CMK (cell line): ENCODE results near the gene ADGRG1.

Experiments used
- DNase-seq: peaks from one replicate; pipeline ENCODE4 v3.0.0-alpha.2; 2010; ENCODE audit warnings: low read depth

The ADGRG1 gene

GRCh38 chr16:57635266-57636097 lies 7.1 kb downstream of the ADGRG1 start:
- DNase-seq = no peak

DNA sequence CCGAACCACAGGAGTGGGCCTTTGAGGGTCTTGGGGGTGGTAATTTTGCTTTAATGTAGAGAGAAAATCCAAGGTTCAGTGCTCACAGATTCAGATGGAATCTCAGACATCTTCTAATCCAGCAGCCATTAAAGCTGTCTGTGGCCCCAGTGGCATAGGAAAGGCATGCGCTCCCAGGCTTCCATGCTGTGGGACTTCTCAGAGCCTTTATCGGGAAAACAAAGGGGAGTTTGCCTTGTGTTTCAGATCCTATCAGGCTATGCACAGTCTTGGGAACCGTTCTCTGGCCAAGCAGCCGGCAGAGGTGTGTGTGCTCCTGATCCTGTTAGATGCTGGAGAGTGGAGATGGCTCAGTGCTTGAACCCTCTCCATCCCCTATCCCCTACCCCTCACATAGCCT lies 7.8 kb downstream of the ADGRG1 start:
- DNase-seq = no peak

DNA sequence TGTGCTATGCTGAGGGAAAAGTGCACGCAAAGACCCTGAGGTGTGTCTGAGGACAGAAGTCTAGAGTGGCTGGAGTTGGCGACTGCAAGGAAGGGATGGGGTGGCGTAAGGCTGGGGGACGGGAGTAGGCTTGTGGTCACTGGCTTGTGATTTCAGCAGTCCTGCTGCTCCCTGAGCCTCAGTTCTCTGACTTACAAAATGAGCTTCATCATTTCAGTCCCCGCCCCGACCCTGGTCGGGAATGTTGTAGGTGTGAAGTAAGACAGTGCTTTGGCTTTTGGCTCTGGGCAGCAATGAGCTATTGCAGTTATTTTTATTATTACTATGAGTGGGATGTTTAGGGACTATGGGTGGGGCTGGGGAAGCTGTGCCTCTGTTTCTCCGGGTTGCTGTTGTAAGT lies 8.6 kb downstream of the ADGRG1 start:
- no peak for DNase-seq

- DNase-seq = no peak
These were observed 9.0 kb downstream of the ADGRG1 start for GRCh38 chr16:57637424-57637823.

DNA sequence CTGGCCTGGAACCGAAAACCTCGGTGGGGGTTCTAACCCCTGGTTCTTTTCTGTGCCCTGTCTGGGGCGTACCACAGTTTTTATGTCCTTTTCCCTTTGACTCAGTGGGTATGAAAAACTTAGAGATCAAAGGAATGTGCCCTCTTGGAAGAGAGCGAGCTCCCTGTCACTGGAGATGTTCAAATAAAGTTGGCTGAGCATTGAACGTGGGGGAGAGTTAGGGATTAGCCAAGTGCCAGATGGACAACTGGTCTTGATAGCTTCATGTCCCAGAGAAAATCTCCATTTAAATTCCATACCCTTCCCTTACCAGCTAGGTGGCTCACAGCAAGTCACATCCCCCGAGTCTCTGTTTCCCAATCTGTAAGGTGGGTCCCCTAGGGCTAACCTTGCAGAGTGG lies 9.5 kb downstream of the ADGRG1 start:
- DNase-seq = no peak

DNA sequence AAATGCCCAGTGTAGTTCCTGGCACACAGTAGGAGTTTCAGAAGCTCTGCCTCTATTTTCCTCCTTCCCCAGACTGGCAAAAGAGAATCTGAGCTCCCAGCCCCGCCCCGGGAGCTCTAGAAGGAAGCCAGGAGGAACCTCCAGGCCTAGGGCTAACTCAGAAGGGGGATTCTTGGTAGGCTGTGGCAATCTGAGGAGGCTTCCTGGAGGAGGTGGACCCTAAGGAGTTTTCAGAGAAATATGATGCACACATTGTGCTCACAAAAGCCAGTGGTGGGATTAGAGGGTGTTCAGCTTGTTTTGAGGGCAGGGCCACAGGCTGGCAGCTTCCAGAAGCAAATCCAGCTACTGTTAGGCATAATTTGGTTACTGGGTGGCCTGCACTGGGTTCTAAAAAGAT lies 10.0 kb downstream of the ADGRG1 start:
- no peak for DNase-seq

DNA sequence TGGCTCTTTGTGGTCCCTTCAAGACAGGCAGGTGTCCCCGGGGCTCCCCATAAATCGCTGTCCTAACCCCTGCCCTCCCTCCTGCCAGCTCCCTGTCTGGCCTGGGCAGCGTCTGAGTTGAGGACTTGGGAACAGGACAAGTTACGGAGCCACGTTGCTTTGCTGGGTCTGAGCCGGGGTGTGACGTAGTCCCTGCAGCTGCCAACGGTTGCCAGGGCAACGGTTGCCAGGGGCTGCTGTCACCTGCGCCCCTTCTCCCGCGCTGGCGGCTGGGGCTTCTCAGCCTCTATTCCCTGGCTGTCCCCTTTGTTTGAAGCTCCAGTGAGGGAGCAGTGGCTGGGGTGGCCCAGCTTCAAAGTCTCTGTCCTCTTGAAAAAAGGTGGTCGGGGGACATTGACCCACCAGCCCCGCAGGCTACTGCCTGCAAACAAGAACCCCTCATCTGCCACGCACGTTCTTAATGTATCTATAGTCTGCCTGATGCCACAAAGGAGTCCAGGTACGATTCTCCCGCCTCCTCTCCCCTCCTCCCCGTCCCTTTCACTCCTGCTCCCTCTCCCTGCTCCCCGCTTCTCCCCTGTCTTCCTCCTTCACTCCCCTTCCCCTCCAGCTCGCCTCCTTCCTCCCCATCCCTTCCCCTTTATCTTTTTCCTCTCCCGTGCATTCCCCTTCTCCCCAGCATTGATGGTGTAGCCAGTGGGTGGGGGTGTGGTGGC lies 10.9 kb downstream of the ADGRG1 start:
- DNase-seq = no peak

DNA sequence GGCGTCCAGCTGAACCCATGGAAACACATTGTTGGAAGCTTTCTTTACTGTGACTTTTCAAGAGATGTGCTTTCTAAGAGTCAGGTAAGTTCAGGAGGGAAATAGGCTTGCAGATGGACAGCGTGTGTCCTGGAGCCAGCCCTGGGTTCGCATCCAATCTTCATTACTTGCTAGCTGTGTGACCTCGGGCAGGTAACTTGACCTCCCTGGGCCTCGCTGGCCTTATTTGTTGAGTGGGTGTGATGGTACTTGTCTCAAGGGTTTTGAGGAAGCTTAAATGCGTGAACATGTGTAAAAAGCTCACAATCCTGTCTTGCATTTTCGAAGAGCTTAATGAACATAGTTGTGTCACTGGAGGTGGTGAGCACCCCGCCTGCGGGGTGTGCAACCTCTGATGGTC lies 11.8 kb downstream of the ADGRG1 start:
- DNase-seq = no peak

GRCh38 chr16:57640612-57641011 lies 12.2 kb downstream of the ADGRG1 start:
- DNase-seq = peak; percentile 56

GRCh38 chr16:57642160-57643135 lies 14.0 kb downstream of the ADGRG1 start:
- no peak for DNase-seq

DNA sequence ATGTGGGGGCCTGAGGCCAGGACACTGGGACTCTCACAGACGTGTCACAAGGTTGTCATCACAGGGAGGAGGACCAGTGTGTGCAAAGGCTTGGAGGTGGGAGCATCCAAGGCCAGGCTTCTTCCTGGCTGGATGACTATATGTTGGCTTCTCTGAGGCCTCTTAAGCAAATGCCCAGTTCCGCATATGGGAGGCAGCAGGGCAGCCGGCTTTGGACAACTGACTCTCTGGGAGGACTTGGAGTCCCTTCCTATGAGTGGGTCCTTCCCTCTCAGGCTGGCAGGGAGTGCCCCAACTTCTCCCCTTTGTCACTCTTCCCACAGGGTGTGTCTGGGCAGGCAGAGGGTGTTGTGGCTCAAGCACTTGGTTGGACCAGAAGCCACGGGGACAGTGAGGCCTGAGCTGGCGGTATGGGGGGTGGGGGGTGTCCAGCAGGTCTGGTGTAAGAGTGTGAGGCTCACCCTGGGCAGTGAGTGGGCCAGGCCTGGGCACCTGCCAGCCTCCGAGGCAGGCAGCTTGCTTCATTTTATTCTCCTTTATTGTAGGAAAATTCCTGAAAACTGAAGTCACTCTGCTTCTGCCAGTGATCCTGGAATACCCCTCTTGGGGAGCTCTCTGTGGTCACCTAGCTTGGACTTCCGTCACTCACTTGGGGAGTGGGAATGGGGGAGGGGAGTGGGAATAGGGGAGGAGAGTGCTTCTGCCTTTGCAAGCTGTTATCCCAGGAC lies 14.9 kb downstream of the ADGRG1 start:
- no peak for DNase-seq

DNA sequence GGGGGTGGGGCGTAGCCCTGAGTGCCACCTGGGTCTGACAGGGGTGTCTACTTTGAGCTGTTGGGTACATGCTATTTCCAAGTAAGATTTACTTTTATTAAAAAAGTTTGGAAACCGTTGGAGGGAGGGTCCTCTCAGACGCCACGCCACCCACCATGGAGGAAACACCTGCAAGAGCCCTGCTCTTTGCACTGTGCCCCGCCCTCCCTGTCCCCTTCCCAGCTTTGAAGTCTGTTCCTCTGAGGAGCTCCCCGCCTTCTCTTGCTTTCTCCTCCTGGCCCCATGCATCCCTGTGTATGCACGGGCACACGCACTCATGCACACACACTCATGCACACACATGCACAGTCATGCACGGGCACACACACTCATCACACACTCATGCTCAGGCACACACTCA lies 15.5 kb downstream of the ADGRG1 start:
- DNase-seq = no peak

DNA sequence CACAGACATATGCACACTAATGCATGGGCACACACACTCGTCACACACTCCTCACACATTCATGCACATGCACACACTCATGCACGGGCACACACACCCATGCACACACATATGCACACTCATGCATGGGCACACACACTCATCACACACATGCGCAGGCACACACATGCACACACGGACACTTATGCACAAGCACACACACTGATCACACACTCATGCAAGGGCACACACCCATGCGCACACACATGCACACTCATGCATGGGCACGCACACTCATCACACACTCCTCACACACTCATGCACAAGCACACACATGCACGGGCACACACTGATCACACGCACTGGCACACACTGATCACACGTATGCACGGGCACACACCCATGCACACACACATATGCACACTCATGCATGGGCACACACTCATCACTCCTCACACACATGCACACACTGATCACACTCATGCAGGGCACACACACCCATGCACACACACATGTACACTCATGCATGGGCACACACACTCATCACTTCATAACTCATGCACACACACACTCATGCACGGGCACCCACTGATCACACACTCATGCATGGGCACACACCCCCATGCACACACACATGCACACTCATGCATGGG lies 16.1 kb downstream of the ADGRG1 start:
- DNase-seq = no peak

DNA sequence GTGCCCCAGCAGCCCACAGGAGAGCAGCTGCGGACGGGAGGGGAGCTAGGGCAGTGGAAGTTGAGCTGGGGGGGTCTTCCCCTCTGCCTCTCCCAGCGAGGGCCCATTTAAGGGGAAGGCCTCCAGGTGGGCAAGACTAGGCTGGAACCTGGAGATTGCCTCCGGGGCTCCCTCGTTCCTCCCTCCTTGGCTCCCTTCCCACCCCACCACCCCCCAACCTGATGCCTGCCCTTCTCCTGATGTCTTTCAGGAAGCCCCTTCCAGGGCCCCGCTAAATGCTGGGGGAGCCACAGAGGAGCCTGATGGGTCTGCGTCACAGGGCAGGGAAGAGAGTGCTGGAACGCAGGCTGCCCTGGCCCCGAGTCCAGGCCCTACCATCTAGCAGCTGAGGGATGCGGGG lies 16.7 kb downstream of the ADGRG1 start:
- no peak for DNase-seq

- DNase-seq = no peak
These were observed 17.4 kb downstream of the ADGRG1 start for GRCh38 chr16:57645691-57646387.

DNA sequence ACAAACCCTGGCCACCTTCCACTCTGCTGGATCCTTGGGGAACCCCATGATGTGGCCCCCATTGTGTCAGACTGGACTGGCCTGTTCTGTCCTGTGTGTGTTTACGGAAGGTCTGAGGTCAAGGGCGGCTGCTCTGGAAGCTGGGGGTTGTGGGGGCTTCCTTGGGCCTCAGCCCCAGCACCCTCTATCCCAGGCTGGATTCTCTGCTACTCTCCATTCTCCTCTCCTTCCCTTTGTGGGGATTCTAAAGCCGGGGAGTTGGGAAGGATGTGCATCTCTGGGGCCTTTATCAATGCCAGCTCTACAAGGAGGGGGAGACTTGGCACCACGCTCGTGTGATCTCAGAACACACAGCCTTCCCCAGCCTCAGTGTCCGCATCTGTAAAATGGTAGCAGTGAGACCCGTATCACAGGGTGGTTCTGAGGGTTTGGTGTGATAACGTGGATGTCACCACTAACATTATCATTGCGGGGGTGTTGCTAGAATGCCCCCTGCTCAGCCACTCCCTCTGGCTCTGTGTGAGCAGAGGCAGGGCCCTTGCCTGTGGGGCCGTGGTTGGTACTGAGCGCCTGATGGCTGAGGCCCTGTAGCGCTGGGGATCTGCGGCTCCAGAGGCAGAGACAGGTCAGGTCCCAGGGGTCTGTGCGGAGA lies 18.1 kb downstream of the ADGRG1 start:
- DNase-seq = no peak

DNA sequence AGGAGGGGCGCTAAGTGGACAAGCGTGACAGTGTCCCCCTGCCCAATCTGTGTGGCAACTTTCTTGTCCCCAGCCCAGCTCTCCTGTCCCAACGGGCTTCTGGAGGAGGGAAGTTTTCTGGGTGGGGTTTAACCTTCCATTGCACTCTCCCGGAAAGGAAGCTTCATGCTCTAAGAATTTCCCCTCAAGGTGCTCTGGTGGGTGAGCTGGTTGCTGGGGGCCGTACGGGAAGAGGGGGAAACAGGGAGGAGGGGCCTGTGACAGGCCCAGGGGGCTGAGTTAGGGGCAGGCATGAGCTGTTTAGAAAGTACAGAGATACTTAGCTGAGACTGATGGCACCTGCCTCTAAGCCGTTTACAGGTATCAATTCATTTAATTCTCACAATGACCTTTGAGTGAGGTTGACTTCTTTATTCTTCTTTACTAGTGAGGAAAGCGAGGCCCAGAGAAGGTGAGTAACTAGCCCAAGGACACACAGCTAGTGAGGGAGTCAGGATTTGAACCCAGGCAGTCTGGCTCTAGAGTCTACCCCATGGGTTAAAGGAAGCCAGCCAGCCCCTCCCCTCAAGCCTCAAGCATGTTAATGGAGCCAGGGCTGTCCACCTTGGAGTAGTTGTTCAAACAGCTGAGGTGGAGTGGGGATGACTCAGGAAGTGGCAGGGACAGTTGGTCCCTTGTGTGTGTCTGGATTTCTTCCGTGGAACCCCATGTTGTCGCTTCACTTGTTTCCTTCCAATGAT lies 18.9 kb downstream of the ADGRG1 start:
- DNase-seq = no peak

- DNase-seq = no peak
These were observed 19.7 kb downstream of the ADGRG1 start for GRCh38 chr16:57648125-57648524.
